Stimulated activated CD8-positive, alpha-beta memory T cell treated with anti-CD3 and anti-CD28 coated beads, Interleukin-7, amount 100 ng/mL, for 4 hours (primary cell): ENCODE data around the gene RAB21.
"Not testable (repeated sequence)": the region's sequence is repeated elsewhere in the genome, so short reads cannot be mapped to it uniquely, and the experiment has no call there.

ENCODE experiments used
- DNase-seq, 2 donors: peaks; one replicate each; pipeline ENCODE4 v3.0.0-alpha.2; 2020; ENCODE audit warnings: low read depth in 2 of 2

RAB21 gene

GRCh38 chr12:71797531-71797930, 42.9 kb downstream of the RAB21 start:
- DNase-seq, result no peak

GRCh38 chr12:71799106-71799505, 44.4 kb downstream of the RAB21 start:
- no peak for DNase-seq

GRCh38 chr12:71800177-71800576, 45.5 kb downstream of the RAB21 start:
- DNase-seq, result no peak

- no peak for DNase-seq
These were observed 49.8 kb downstream of the RAB21 start for GRCh38 chr12:71804505-71804904.

GRCh38 chr12:71810921-71811320, 56.3 kb downstream of the RAB21 start:
- no peak for DNase-seq

- DNase-seq, result not testable (repeated sequence)
These were observed 60.6 kb downstream of the RAB21 start for GRCh38 chr12:71815242-71815641.

- not testable (repeated sequence) for DNase-seq
These were observed 67.4 kb downstream of the RAB21 start for GRCh38 chr12:71822088-71822487.

- no peak for DNase-seq
These were observed 74.2 kb downstream of the RAB21 start for GRCh38 chr12:71828813-71829212.

GRCh38 chr12:71837356-71837755, 82.7 kb downstream of the RAB21 start:
- no peak for DNase-seq

GRCh38 chr12:71838231-71838630, 83.6 kb downstream of the RAB21 start:
- no peak for DNase-seq

- DNase-seq, result no peak
These were observed 84.0 kb downstream of the RAB21 start for GRCh38 chr12:71838676-71839075.

- DNase-seq, result no peak
These were observed 85.7 kb downstream of the RAB21 start for GRCh38 chr12:71840231-71840847.

- no peak for DNase-seq
These were observed 91.8 kb downstream of the RAB21 start for GRCh38 chr12:71846322-71846940.

- DNase-seq, result no peak
These were observed 93.5 kb downstream of the RAB21 start for GRCh38 chr12:71848212-71848611.

- no peak for DNase-seq
These were observed 94.6 kb downstream of the RAB21 start for GRCh38 chr12:71849109-71849851.
